Measurements from ENCODE around the gene MYO3B. TPM values are rescaled to one million over a fixed set of nuclear protein-coding genes. Genes with fewer than 3 reads are reported as not detected.

MYO3B gene
- total and polyA plus RNA-seq, 3 donors from 2014 or later: 1.4 to 3.5 (median 2.5) TPM

DNA sequence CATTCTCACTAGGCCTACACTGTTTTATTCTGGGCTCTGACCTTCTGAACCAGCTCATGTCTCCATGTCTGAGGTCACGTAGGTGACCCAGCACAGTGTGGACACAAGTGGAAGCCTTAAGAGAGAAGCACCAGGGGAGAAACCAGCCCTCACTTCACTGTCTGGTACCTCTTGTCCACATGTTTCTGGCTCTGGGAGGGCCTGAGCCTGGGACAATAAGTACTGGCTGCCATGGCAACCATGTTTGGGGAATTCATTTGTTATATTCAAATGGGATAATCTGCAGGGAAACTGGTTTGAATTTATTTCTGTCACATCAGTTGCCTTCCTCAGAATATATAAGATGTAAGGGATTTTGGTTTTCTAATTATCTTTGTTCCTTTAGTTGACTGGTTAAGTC is 23.3 kb downstream of the MYO3B start:
- Histone ChIP-seq H3K4me3 (no peak overlapping the region), H3K27me3 (no peaks in the 10 kb centered on the region), H3K4me1 (no peaks in the 10 kb centered on the region), H3K9me3 (no peaks in the 10 kb centered on the region), H3K36me3 (ENCODE audit: low read depth, missing control alignments) (no peaks in the 10 kb centered on the region), H3K27ac (peak overlapping the region in 1 of 2 donors; percentile 68)
- intact Hi-C loops (cut with DNase I; ENCODE audit: low total_unique reads): no loop called here
- 87 to 90% methylated on average over 1 of the region's 1 CpG for WGBS, 2 donors
- no peak for DNase-seq
- TF ChIP-seq POLR2A (IDR thresholded peaks at IDR 0.05): no peak
- TF ChIP-seq, protein P1, sequence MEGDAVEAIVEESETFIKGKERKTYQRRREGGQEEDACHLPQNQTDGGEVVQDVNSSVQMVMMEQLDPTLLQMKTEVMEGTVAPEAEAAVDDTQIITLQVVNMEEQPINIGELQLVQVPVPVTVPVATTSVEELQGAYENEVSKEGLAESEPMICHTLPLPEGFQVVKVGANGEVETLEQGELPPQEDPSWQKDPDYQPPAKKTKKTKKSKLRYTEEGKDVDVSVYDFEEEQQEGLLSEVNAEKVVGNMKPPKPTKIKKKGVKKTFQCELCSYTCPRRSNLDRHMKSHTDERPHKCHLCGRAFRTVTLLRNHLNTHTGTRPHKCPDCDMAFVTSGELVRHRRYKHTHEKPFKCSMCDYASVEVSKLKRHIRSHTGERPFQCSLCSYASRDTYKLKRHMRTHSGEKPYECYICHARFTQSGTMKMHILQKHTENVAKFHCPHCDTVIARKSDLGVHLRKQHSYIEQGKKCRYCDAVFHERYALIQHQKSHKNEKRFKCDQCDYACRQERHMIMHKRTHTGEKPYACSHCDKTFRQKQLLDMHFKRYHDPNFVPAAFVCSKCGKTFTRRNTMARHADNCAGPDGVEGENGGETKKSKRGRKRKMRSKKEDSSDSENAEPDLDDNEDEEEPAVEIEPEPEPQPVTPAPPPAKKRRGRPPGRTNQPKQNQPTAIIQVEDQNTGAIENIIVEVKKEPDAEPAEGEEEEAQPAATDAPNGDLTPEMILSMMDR (IDR thresholded peaks at IDR 0.05): no peak

GRCh38 chr2:170201734-170202393 is 23.9 kb downstream of the MYO3B start:
- Histone ChIP-seq H3K27ac (peak overlapping the region in 1 of 2 donors; percentile 68), H3K9me3 (no peaks in the 10 kb centered on the region), H3K4me1 (no peaks in the 10 kb centered on the region), H3K36me3 (ENCODE audit: low read depth, missing control alignments) (no peaks in the 10 kb centered on the region), H3K27me3 (no peaks in the 10 kb centered on the region), H3K4me3 (no peak overlapping the region)
- WGBS, 2 donors: 77 to 78% methylated on average over 3 of the region's 3 CpGs
- TF ChIP-seq POLR2A (IDR thresholded peaks at IDR 0.05): no peak
- TF ChIP-seq, protein P1 (IDR thresholded peaks at IDR 0.05): no peak
- intact Hi-C loops (cut with DNase I; ENCODE audit: low total_unique reads): no loop called here
- DNase-seq: no peak

DNA sequence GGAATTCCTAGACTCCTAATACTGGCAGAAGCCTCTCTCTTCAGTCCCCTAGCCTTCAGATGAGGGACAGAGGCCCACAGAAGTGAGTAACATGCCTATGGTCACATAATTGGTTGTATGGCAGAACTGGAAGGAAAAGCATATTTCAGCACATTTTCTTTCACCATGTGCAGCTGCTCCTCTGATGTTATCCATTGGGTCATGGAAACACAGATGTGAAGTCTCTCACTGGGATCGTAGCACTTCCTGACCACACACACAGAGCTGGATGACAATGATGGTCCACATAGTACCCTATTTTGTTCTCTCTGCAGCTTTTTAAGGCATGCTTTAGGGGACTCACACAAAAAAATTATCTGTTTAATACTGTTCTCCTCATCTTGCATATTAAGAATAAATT is 24.5 kb downstream of the MYO3B start:
- WGBS, 2 donors: 41 to 43% methylated on average over 1 of the region's 1 CpG
- intact Hi-C loops (cut with DNase I; ENCODE audit: low total_unique reads): no loop called here

DNA sequence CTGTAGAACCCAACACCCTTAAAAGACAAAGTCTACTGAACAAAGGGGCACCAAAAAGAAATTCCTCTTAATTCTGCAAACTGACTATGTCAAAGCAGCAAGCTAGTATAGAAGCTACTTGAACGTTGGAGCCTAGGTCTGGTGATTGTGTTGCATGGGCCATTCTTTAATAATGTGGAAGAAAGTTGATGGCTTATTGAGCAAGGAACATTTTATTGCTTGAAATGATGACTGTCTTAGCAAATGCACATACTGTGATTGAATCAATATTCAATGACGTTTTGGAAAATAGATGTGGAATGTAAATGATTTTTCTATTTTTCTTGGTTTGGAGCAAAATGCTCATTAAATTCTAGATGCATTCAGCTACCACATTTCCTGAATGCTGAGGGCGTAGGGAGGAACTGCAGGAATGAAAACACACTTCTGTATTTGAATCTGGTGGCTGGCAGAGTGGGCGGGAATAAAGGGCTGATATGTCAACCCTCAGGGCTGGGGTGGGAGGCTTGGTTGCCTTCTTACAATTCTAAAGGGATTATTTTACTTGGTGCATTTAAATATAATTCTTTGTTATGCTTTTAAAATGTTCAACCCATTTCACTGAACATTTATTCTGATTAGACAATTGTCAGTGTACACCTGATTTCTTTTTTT is 26.5 kb downstream of the MYO3B start:
- H3K36me3 ChIP-seq (ENCODE audit: low read depth, missing control alignments): no peaks in the 10 kb centered on the region
- 68 to 73% methylated on average over 4 of the region's 4 CpGs for WGBS, 2 donors
- peak overlapping the region in 1 of 2 donors; percentile 66 for H3K27ac ChIP-seq
- no peaks in the 10 kb centered on the region for H3K27me3 ChIP-seq
- TF ChIP-seq, protein P1 (IDR thresholded peaks at IDR 0.05): no peak
- TF ChIP-seq POLR2A (IDR thresholded peaks at IDR 0.05): no peak
- no peak for DNase-seq
- H3K4me3 ChIP-seq: no peak overlapping the region
- no peaks in the 10 kb centered on the region for H3K9me3 ChIP-seq
- H3K4me1 ChIP-seq: no peaks in the 10 kb centered on the region
- intact Hi-C loops (cut with DNase I; ENCODE audit: low total_unique reads): no loop called here

More for the DNA sequence above, 24.5 kb downstream of the MYO3B start:
- TF ChIP-seq, protein P1 (IDR thresholded peaks at IDR 0.05): no peak
- Histone ChIP-seq H3K9me3 (no peaks in the 10 kb centered on the region), H3K36me3 (ENCODE audit: low read depth, missing control alignments) (no peaks in the 10 kb centered on the region), H3K4me1 (no peaks in the 10 kb centered on the region), H3K27ac (peak overlapping the region in 1 of 2 donors; percentile 68), H3K4me3 (no peak overlapping the region), H3K27me3 (no peaks in the 10 kb centered on the region)
- DNase-seq: no peak
